ENCODE data around the gene SLC1A5.

SLC1A5 gene

GRCh38 chr19:46784262-46785053 is 3.9 kb downstream of the SLC1A5 start (continued):
- peak; percentile 47; the same call in 1 of the 2 replicates for TF ChIP-seq ZNF600 (tag by site-specific recombination; IDR thresholded peaks at IDR 0.05)
- TF ChIP-seq ZNF366 (tag by site-specific recombination; conservative IDR thresholded peaks at IDR 0.05), result no peak
- peak; percentile 26; the same call in 1 of the 2 replicates for TF ChIP-seq OVOL3 (tag by site-specific recombination; IDR thresholded peaks at IDR 0.05)
- no peak for TF ChIP-seq GLI4 (tag by site-specific recombination; IDR thresholded peaks at IDR 0.05)
- TF ChIP-seq TCF7L2 (IDR thresholded peaks at IDR 0.05; ENCODE audit: borderline replicate concordance, low read depth, low read length), result no peak
- no peak for TF ChIP-seq HOXA7 (CRISPR knock-in tag; IDR thresholded peaks at IDR 0.05; ENCODE audit: borderline replicate concordance)
- TF ChIP-seq ZNF341 (tag by site-specific recombination; IDR thresholded peaks at IDR 0.05; ENCODE audit: low read depth), result peak; percentile 15; the same call in 1 of the 2 replicates
- no peak for TF ChIP-seq ZNF221 (tag by site-specific recombination; IDR thresholded peaks at IDR 0.05; ENCODE audit: borderline replicate concordance)
- no peak for TF ChIP-seq ZNF362 (tag by site-specific recombination; IDR thresholded peaks at IDR 0.05)
- peak; percentile 41; the same call in 1 of the 2 replicates for TF ChIP-seq ATF2 (tag by site-specific recombination; IDR thresholded peaks at IDR 0.05; ENCODE audit: low read depth)
- no peak for TF ChIP-seq BCL11A (tag by site-specific recombination; IDR thresholded peaks at IDR 0.05; ENCODE audit: low read depth)
- no peak for TF ChIP-seq ZBTB7A (tag by site-specific recombination; IDR thresholded peaks at IDR 0.05; ENCODE audit: low read depth)
- no peak for TF ChIP-seq ZNF174 (tag by site-specific recombination; IDR thresholded peaks at IDR 0.05)
- no peak for TF ChIP-seq PRDM1 (tag by site-specific recombination; IDR thresholded peaks at IDR 0.05)
- TF ChIP-seq ZNF138 (tag by site-specific recombination; IDR thresholded peaks at IDR 0.05; ENCODE audit: borderline replicate concordance), result no peak
- no peak for TF ChIP-seq ZNF10 (tag by site-specific recombination; IDR thresholded peaks at IDR 0.05)
- no peak for TF ChIP-seq ZSCAN23 (tag by site-specific recombination; IDR thresholded peaks at IDR 0.05)
- TF ChIP-seq ZNF449 (tag by site-specific recombination; IDR thresholded peaks at IDR 0.05), result no peak
- peak; percentile 11; the same call in 1 of the 2 replicates for TF ChIP-seq TRIM28 (IDR thresholded peaks at IDR 0.05; ENCODE audit: borderline replicate concordance, low read length)
- 0 out of 2 replicates have a peak, but pooled peaks have one; percentile 13 for TF ChIP-seq ZNF629 (tag by site-specific recombination; IDR thresholded peaks at IDR 0.05)
- peak; percentile 79; the same call in 1 of the 2 replicates for TF ChIP-seq KLF8 (tag by site-specific recombination; IDR thresholded peaks at IDR 0.05)
- peak; percentile 84 for TF ChIP-seq ZBTB17 (tag by site-specific recombination; IDR thresholded peaks at IDR 0.05)
- peak; percentile 40 for TF ChIP-seq ZBTB11 (tag by site-specific recombination; conservative IDR thresholded peaks at IDR 0.05; ENCODE audit: low read depth)
- TF ChIP-seq ZNF23 (tag by site-specific recombination; IDR thresholded peaks at IDR 0.05; ENCODE audit: borderline replicate concordance), result no peak
- TF ChIP-seq BCL11B (tag by site-specific recombination; IDR thresholded peaks at IDR 0.05; ENCODE audit: low read depth), result peak; percentile 73
- TF ChIP-seq ZNF132 (tag by site-specific recombination; IDR thresholded peaks at IDR 0.05; ENCODE audit: borderline replicate concordance), result no peak
- peak; percentile 40; the same call in 1 of the 2 replicates for TF ChIP-seq ZNF501 (tag by site-specific recombination; IDR thresholded peaks at IDR 0.05)
- TF ChIP-seq ELK4 (IDR thresholded peaks at IDR 0.05; ENCODE audit: borderline replicate concordance, low read depth, low read length), result no peak
- peak; percentile 81; the same call in 1 of the 2 replicates for TF ChIP-seq KLF9 (tag by site-specific recombination; IDR thresholded peaks at IDR 0.05; ENCODE audit: low read depth)
- TF ChIP-seq IKZF3 (tag by site-specific recombination; IDR thresholded peaks at IDR 0.05), result peak; percentile 94
- peak; percentile 77 for TF ChIP-seq EGR2 (tag by site-specific recombination; IDR thresholded peaks at IDR 0.05; ENCODE audit: low read depth)
- no peak for TF ChIP-seq ZNF239 (tag by site-specific recombination; IDR thresholded peaks at IDR 0.05)

Data from HEK293 (cell line).